HEK293 (cell line): ENCODE results near the gene RTL1.

Experiments used
- CTCF ChIA-PET: fragments of 350-600 bp; formaldehyde crosslinking; extraction: SDS; loops from one replicate; lab custom pipeline; 2021; ENCODE audit warnings: antibody characterized with exemption; lab: Yijun Ruan, JAX
- POLR2A ChIA-PET: fragments of 300-600 bp; formaldehyde crosslinking; extraction: SDS; loops from one replicate; lab custom pipeline; 2020; ENCODE audit warnings: antibody characterized with exemption, inconsistent platforms; lab: Yijun Ruan, JAX
- H3K27ac ChIP-seq: fragments of 200-500 bp; sonication (Bioruptor generic); 2 replicates; pipeline ENCODE4 v1.5.1; 2014; ENCODE audit warnings: low read depth, low read length, control low read depth, inconsistent platforms; ENCODE audit errors: extremely low read depth
- H3K36me3 ChIP-seq, 2 experiments: fragments of 200-500 bp in 1 of 2; sonication (Bioruptor generic) in 1 of 2; 1 replicate in 1 of 2; 2 replicates in 1 of 2; pipeline ENCODE4 v1.5.1; 2014 to 2017; ENCODE audit warnings: inconsistent platforms in 2 of 2, low read length in 2 of 2; ENCODE audit not compliant: control insufficient read depth in 2 of 2, insufficient read depth in 1 of 2
- H3K4me1 ChIP-seq: fragments of 200-500 bp; sonication (Bioruptor generic); 2 replicates; pipeline ENCODE4 v1.5.1; 2014; ENCODE audit warnings: mild to moderate bottlenecking, low read length, inconsistent platforms; ENCODE audit not compliant: control insufficient read depth, insufficient read depth
- H3K4me3 ChIP-seq: 2 replicates; pipeline ENCODE4 v1.5.1; 2011; ENCODE audit warnings: low read depth, mild to moderate bottlenecking, control low read depth, low read length, moderate library complexity
- H3K9me3 ChIP-seq: fragments of 200-500 bp; sonication (Bioruptor generic); 2 replicates; pipeline ENCODE4 v1.5.1; 2014; ENCODE audit warnings: low read depth, low read length, inconsistent platforms; ENCODE audit not compliant: control insufficient read depth, insufficient read depth
- HOXC10 ChIP-seq: sonication (generic); formaldehyde crosslinking; IDR thresholded peaks from 2 replicates; pipeline ENCODE4 v1.8.1; 2023; ENCODE audit warnings: mild to moderate bottlenecking, missing genetic modification reagents
- MZF1 ChIP-seq: fragments of 450-650 bp; formaldehyde crosslinking; IDR thresholded peaks from 2 replicates; pipeline ENCODE4 v1.5.1; 2017; ENCODE audit warnings: missing biosample characterization, missing genetic modification characterization, borderline replicate concordance
- PBX3 ChIP-seq: sonication (generic); formaldehyde crosslinking; IDR thresholded peaks from 2 replicates; pipeline ENCODE4 v1.8.1; 2022; ENCODE audit warnings: mild to moderate bottlenecking, moderate library complexity, missing genetic modification reagents
- SP7 ChIP-seq: fragments of 450-650 bp; formaldehyde crosslinking; IDR thresholded peaks from 2 replicates; pipeline ENCODE4 v1.5.1; 2016; ENCODE audit warnings: missing biosample characterization, missing genetic modification characterization
- YY1 ChIP-seq: fragments of 450-650 bp; formaldehyde crosslinking; IDR thresholded peaks from 2 replicates; pipeline ENCODE4 v1.5.1; 2018; ENCODE audit warnings: missing biosample characterization, missing genetic modification characterization
- ZBTB10 ChIP-seq: fragments of 450-650 bp; formaldehyde crosslinking; IDR thresholded peaks from 2 replicates; pipeline ENCODE4 v1.5.1; 2016; ENCODE audit warnings: missing biosample characterization, missing genetic modification characterization
- ZNF148 ChIP-seq: fragments of 450-650 bp; formaldehyde crosslinking; IDR thresholded peaks from 2 replicates; pipeline ENCODE4 v1.5.0; 2017; ENCODE audit warnings: missing biosample characterization, missing genetic modification characterization, borderline replicate concordance
- ZNF157 ChIP-seq: fragments of 450-650 bp; formaldehyde crosslinking; IDR thresholded peaks from 2 replicates; pipeline ENCODE4 v1.5.1; 2016; ENCODE audit warnings: missing biosample characterization, missing genetic modification characterization
- ZNF174 ChIP-seq: fragments of 450-650 bp; formaldehyde crosslinking; IDR thresholded peaks from 2 replicates; pipeline ENCODE4 v1.5.0; 2017; ENCODE audit warnings: missing biosample characterization, mild to moderate bottlenecking, missing genetic modification characterization
- ZNF280D ChIP-seq: fragments of 450-650 bp; formaldehyde crosslinking; IDR thresholded peaks from 2 replicates; pipeline ENCODE4 v1.5.1; 2016; ENCODE audit warnings: missing biosample characterization, missing genetic modification characterization
- ZNF488 ChIP-seq: fragments of 450-650 bp; formaldehyde crosslinking; IDR thresholded peaks from 2 replicates; pipeline ENCODE4 v1.5.1; 2016; ENCODE audit warnings: missing biosample characterization, missing genetic modification characterization
- ZNF510 ChIP-seq: fragments of 450-650 bp; formaldehyde crosslinking; IDR thresholded peaks from 2 replicates; pipeline ENCODE4 v1.5.1; 2018; ENCODE audit warnings: mild to moderate bottlenecking, missing genetic modification characterization, missing biosample characterization; ENCODE audit not compliant: insufficient replicate concordance
- ZNF792 ChIP-seq: fragments of 450-650 bp; formaldehyde crosslinking; IDR thresholded peaks from 2 replicates; pipeline ENCODE4 v1.5.1; 2016; ENCODE audit warnings: missing biosample characterization, missing genetic modification characterization
- ZSCAN18 ChIP-seq: fragments of 450-650 bp; formaldehyde crosslinking; IDR thresholded peaks from 2 replicates; pipeline ENCODE4 v1.5.1; 2016; ENCODE audit warnings: missing biosample characterization, missing genetic modification characterization

The RTL1 gene

GRCh38 chr14:100857923-100858837 is 45.3 kb downstream of the RTL1 start (continued):
- TF ChIP-seq SP7 (tag by site-specific recombination) (no peak), PBX3 (CRISPR knock-in tag) (no peak)

- Histone ChIP-seq H3K4me3 (no peak overlapping the region), H3K27ac (no peak overlapping the region), H3K9me3 (no peaks in the 10 kb centered on the region), H3K4me1 (no peaks in the 10 kb centered on the region), H3K36me3 (no peaks in the 10 kb centered on the region)
- CTCF ChIA-PET, result interaction anchor here (0.7 to 1.2 kb wide), 2 partner anchors 44 to 825 kb away, joined by 3 to 5 read pairs; no protein-coding TSS in a partner anchor
- POLR2A ChIA-PET, result no interaction called here
- TF ChIP-seq ZNF792 (tag by site-specific recombination) (no peak), YY1 (no peak), ZNF157 (no peak), ZSCAN18 (tag by site-specific recombination) (no peak), ZNF488 (tag by site-specific recombination) (no peak), ZNF510 (tag by site-specific recombination) (no peak)
These were observed 46.1 kb downstream of the RTL1 start for GRCh38 chr14:100857233-100857922.

GRCh38 chr14:100856056-100856950 is 47.2 kb downstream of the RTL1 start:
- Histone ChIP-seq H3K27ac (no peak overlapping the region), H3K4me3 (no peak overlapping the region), H3K4me1 (no peaks in the 10 kb centered on the region), H3K36me3 (no peaks in the 10 kb centered on the region), H3K9me3 (no peaks in the 10 kb centered on the region)
- no peak for TF ChIP-seq ZNF174 (tag by site-specific recombination)
- TF ChIP-seq ZNF280D (tag by site-specific recombination), result no peak
- no peak for TF ChIP-seq ZNF148 (tag by site-specific recombination)
- no peak for TF ChIP-seq MZF1
- no peak for TF ChIP-seq ZBTB10 (tag by site-specific recombination)
- TF ChIP-seq HOXC10 (CRISPR knock-in tag), result no peak
- POLR2A ChIA-PET, result no interaction called here
- CTCF ChIA-PET, result interaction anchor here (0.7 to 2.3 kb wide), 4 partner anchors 45 to 826 kb away, joined by 3 to 5 read pairs (median 4); no protein-coding TSS in a partner anchor
